Measurements from ENCODE around the gene REEP1.
"Not testable (repeated sequence)": the region's sequence is repeated elsewhere in the genome, so short reads cannot be mapped to it uniquely, and the experiment has no call there.

The REEP1 gene

DNA sequence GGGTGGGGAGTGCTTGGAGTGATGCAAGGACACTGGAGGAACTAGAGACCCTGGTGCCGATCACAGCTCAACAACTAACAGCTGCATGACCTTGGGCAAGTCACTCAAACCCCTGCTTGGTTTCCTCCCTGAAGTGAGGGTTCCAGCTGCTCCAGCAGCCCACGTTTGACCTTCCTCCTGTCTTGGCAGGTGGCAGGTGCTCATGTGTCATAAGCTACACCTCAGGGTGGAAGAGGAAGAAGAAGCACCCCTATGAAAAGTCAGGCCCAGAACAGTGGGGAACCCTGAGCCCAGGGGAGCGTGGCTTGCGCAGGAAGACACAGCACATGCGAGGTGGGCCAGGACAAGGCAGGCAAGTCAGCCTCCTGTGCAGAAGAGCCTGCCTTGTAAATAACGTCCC, 95.8 kb downstream of the REEP1 start:
- no peak for DNase-seq

DNA sequence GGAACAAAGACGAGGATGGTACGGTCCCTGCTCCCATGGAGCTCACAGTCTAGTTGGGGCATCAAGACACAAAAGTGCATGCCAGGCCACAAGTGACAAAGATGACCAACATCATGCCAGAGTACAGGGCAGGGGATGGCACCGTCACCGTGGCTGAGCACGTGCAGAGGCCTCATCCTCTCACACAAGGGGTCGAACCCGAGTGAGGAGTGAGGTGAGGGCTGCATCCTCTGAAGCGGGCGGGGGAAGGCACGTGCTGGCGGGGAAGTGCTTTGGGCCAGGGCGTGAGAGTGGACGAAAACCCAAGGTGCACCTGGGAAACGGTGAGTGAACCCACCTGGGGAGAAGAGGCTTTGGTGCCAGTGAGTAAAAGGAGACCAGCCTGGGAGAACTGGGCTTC, 97.2 kb downstream of the REEP1 start:
- no peak for DNase-seq

- no peak for DNase-seq
These were observed 97.7 kb downstream of the REEP1 start for GRCh38 chr2:86239745-86240144.

DNA sequence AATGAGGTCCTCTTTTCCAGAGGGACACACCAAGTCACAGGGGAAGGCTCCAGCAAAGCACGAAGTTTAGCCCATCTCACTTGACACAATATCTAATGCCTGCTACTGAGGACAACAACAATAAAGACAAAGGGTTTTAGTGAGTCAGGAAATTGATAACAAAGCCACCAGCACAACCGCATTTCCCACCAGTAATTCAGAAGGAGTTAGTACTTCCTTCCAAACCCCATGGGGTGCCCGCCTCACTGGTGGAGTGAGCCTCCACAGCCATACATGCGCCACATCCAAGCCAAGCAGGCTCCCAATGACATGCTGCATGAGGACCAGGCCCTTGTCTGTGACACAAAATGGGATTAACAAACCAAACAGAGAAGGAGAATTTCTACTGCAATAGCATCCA, 98.1 kb downstream of the REEP1 start:
- no peak for DNase-seq

GRCh38 chr2:86238354-86238753, 99.1 kb downstream of the REEP1 start:
- peak; percentile 7 to 26 for DNase-seq

DNA sequence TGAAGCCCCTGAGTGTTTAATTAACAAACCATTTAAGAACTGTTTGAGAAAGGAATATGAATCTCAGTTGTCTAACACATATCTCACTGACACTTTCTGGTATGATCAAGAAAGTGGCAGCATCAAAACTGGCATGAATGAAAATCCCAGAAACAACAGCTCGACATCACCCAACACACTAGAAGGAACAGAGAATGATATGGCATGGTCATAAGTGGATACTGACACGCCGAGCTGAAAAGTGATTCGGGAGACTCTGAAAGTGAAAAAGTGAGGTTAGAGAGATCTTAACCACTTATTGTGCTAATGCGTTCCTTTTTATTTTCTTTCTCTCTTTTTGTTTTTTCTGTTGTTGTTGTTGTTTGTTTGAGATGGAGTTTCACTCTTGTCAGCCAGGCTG, 100.3 kb downstream of the REEP1 start:
- DNase-seq, result no peak

DNA sequence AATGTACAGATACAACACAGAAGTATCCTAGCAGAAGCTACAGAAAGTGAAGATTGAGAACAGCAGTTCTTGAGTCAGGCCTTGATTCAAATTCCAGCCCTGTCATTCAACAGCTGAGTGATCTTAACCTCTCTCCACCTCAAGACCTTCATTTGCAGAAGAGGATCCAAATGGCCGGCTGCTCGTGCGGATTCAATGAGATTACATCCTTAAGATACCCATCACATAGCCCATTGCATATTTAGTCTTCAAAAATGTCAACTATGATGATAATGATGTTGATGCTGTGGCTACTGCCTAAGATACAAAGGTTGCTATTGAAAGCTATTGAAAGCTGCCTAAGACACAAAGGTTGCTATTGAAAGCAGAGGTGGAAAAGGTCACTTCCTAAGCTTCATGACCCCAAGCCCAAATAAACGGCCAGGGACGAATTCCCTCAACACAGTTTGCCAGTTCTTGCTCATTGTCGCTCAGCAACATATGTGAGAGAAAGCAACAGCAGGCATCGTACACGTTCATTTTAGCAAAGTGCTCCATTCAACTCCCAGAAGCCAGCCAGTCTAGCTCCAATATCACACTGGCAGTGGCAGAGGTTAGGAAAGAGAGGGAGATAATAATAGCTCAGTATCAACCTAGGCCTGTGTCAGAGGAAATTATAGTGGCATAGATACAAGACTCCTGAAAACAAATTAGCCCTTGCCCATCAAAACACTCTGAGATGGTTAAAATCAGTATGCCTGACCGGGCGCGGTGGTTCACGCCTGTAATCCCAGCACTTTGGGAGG, 102.0 kb downstream of the REEP1 start:
- DNase-seq, result no peak

DNA sequence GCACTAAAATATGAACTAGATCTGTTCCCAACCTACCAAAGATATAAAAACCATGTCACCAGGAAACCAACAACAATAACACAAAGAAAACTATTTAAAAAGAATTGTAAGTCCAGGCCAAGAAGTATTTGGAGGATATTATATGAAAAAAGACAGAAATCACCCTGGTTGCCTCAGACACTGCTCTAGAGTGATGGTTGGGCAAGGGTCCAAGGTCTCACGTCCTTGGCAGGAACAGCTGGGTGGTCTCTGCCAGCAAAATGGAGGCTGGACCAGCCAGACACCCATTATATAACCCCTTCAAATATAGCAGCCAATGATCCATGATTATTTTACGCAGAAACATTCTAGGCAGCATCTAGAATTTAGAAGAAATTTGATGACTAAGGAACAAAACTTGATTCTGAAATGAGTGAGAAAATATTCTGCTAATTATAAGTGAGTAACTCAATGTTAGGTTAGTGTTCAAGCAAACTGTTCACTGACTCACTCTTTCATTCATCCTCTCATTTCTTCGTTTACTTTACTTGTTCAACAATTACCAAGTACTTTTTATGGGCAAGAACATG, 102.8 kb downstream of the REEP1 start:
- no peak for DNase-seq

DNA sequence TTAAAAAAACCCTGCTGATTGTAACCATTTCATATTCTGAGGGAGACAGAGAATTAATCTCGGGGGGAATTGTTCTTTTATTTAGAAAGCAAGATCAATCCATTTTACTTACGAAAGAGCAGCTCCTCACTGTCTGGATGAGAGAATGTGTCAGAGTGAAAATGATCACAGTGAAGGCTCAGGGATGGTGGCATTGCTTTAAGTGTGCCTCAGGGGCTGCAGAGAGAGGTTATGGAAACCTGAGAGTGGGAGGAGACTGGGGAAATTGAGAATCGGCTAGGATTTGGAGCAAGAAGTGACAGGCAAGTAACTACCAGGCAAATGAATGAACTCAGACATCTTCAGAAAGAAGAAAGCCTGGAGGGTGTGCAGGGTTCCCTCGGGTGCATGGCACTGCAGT, 104.0 kb downstream of the REEP1 start:
- no peak for DNase-seq

DNA sequence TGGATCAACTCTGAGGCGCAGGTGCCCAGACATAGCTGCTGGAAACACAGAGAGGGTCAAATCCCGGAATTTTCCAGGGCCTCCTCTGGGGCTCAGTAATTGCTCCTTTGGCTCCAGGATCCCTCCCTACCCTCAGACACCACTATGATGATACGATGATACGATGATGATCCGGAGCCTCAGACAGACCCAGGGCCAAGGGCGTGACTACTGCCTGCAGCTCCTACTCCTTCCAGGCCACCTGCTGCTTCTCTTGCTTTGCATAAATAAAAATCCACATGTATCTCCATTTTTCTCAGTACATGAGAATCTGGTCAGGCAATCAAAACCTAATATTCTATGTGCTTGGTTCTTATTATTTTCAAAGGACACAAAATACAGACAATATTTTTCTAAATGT, 104.5 kb downstream of the REEP1 start:
- DNase-seq, result no peak

DNA sequence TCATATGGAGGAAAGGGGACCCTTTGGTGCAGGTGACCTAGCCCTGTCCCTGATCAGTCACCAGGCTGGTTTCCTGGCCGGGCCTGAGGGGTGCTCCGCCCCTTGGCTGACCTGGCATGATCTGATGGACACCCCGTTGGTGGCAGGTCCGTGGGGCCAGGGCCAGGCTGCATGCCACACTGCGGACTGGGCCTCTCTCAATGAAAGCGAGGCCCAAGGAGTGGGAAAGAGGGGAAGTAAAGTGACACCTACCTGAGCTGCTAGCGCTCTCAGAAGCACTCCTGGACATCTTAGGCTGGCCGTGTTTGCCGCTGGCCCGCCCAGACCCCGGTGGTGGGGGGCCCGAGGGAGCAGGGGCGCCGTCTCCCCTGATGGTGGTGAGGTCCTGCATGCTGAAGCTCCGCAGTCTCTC, 105.0 kb downstream of the REEP1 start:
- DNase-seq, result no peak

DNA sequence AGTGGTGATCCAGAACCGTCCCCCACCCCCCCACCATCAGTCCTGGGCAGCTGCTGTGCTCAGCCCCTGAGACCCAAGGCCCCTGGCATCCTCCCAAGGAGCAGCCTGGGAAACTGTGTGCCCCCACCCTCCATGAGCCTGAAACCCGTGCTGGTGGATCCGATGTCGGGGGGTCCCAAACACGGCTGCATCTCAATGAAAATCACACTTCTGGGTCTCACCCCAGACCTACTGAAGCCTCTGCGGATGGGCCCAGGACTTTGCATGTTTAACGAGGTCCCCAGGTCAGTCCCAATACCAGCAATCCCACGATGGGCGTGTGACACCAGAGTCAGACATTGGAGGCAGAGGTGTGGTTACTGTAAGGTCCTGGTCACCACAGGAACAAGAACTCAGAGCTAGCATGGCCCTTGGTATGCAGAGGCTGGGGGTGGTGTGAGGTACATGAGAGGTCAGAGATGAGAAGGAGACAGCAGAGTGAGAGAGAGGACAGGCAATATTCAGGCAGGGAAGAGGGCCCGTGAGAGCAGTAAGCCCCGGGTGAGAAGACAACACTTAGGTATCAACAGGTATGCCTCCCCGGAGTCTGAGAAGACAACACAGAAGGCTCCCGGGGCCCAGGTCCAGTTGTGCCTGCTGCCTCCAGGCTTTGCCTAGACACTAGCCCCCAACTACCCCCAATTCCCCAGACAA, 105.6 kb downstream of the REEP1 start:
- DNase-seq, result no peak

- no peak for DNase-seq
These were observed 106.5 kb downstream of the REEP1 start for GRCh38 chr2:86230961-86231360.

GRCh38 chr2:86229221-86229620, 108.2 kb downstream of the REEP1 start:
- no peak for DNase-seq

DNA sequence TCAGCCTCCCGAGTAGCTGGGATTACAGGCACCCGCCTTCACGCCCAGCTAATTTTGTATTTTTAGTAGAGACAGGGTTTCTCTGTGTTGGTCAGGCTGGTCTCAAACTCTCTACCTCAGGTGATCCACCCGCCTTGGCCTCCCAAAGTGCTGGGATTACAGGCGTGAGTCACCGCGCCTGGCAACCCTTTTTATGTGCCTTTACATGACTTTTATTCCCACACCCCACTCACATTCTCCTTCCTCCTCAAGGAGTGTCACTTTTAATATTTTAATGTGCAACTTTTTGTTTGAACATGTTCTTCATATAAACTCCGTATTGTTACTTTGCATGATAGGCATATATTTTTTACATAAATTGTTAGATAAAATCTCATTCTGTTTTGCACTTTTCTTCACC, 108.9 kb downstream of the REEP1 start:
- DNase-seq, result not testable (repeated sequence)

DNA sequence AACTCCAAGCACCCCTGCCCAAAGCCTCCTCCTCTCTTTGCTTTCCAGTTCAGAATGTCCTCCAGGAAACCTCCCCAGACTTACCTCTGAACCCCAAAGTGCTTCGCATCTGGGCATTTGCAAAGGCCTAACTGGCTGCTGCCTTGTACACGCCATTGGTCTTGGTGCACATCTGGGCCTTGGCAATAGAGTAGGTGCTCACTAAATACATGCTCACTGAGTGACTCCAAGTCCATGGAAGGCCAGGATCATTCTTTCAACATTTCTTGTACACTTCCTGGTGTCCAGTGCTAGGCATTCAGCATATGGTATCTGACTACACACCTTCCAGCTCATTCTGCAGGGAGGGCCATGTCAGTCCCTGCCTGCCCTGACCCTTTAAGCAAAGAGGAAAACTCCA, 109.7 kb downstream of the REEP1 start:
- no peak for DNase-seq

DNA sequence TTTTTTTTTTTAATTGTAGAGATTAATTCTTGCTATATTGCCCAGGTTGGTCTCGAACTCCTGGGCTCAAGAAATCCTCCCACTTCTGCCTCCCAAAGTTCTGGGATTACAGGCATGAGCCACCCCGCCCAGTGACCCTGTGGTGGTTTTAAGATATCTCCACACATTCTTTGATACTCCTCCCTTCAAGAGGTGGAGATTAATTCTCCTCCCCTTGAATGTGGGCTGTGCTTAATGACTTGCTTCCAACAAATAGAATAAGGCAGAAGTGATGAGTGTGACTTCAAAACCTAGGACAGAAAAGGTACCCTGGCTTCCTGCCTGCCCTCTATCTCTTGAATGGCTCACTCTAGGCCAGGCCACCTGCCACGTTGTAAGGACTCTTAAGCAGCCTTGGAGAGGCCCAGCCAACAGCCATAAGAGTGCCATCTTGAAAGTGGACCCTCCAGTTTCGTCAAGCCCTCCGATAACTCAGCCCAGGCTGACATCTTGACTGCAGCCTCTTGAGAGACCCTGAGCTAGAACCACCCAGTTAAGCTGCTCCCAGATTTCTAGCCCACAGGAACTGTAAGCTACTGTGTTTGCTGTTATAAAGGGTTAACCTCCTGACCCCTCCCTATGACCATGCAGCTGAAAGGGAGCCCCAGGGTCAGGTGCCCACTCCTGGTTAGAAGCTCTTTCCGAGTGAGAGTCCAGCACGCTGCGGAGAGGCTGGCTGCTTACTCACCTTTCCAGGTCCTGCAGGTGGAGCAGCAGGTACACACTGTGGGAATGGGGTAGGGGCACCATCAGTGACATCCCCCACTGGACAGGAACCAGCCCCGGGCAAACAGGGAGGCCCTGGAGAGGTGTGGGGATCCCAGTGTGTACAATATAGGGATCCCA, 110.5 kb downstream of the REEP1 start:
- no peak for DNase-seq

GRCh38 chr2:86226070-86226469, 111.4 kb downstream of the REEP1 start:
- no peak for DNase-seq

- peak; percentile 15 to 37 for DNase-seq
These were observed 111.8 kb downstream of the REEP1 start for GRCh38 chr2:86225581-86225980.

DNA sequence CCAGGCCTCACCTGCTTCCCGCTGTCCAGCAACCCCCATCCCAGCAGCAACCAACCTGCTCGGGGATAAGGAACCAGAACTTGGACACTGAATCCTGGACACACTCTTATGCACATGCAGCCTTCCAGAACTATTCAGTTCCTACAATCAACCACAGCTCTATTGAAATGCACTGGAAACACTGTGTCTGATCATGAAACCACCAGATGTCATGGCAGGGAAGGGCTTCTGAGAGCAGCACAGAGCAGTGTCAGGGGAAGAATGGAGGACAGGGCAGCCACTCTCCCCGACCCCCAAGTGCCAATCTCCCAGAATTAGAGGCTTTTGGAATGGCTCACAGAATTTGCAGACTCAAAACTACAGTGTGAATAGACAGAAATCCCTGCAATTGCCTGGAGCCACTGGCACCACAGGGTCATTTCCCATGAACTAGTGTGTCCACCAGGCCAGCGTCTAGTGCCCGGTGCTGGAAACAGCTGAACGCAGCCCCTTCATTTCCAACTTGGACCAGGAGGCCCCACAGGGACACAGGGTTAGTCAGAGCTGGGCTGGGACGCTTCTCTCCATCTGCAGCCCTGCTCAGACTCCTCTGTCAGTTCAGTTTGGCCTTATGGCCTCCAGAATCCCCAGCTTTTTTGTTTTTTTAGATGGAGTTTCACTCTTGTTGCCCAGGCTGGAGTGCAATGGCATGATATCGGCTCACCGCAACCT, 112.6 kb downstream of the REEP1 start:
- no peak for DNase-seq

GRCh38 chr2:86223927-86224560, 113.4 kb downstream of the REEP1 start:
- no peak for DNase-seq
